Measurements from ENCODE around the gene INTS6. TPM values are rescaled to one million over a fixed set of nuclear protein-coding genes. Genes with fewer than 3 reads are reported as not detected.

The INTS6 gene
- total and polyA plus RNA-seq, 2 of the 4 experiments (the other 2 are of a cell fraction) = 12.9 to 42.3 TPM

DNA sequence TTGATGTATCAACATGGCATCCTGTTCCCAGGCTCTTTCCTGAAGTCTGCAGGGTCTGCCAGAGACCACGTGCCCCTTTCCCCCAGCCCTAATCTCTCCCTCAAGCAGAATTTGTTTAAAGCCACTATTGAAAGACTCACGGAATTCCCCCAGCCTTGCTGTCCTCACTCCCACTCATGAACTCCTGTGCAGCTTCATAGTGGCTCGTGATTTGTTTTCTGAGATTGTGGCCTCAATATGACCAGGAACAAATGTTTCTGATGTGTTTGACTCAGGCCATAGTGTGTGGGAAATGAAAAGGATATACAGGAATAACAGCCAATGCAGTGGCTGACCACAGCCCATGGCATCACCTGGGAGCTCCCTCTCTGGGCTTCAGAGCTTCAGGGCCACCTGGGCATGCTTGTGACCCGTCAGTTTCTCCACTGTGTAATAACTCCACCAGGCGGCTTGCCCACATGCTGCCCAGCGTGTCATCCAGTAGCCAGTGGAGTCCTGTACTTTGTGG lies 121.4 kb downstream of the INTS6 start:
- WGBS, 2 experiments (ENCODE audit: extremely low coverage in 2 of 2, insufficient read length in 1 of 2) = no CpG with 5 or more reads among the region's 6 CpGs
- intact Hi-C loops (cut with micrococcal nuclease) (no loop called here), dilution Hi-C loops (cut with HindIII; ENCODE audit: low sequenced_read_pairs, unreplicated experiment) (no loop called here), in situ Hi-C loops (cut with MboI; ENCODE audit: low sequenced_read_pairs) (no loop called here)
- POLR2A ChIA-PET (ENCODE audit: unreplicated experiment) = no interaction called here
- Histone ChIP-seq H2BK120ac (ENCODE audit: low read depth, low read length) (no peak overlapping the region), H3K14ac (replicated peaks; ENCODE audit: low read depth, low read length) (no peak overlapping the region), H3K9me1 (ENCODE audit: insufficient read depth, low read length) (no peaks in the 10 kb centered on the region), H4K91ac (ENCODE audit: insufficient read depth, low read depth, low read length) (no peak overlapping the region), H3K4me1 (ENCODE audit: control insufficient read depth, insufficient read depth, low read length) (no peaks in the 10 kb centered on the region), H3K23ac (ENCODE audit: low read depth, low read length) (no peak overlapping the region), H3K9me3 (ENCODE audit: control insufficient read depth, insufficient read depth, low read length) (no peaks in the 10 kb centered on the region), H3K4me3 (ENCODE audit: insufficient read depth, low read depth, low read length) (no peak overlapping the region), H3K9ac (ENCODE audit: low read depth, low read length) (no peak overlapping the region), H2AK5ac (ENCODE audit: low read depth, low read length) (no peak overlapping the region), H3K4ac (ENCODE audit: low read depth, low read length) (no peak overlapping the region), H3K56ac (ENCODE audit: extremely low read depth, insufficient read depth, low read length) (no peak overlapping the region), H3K27me3 (ENCODE audit: control insufficient read depth, insufficient read depth, low read length) (peaks cover 1% of the 10 kb centered on the region; the same call in 1 of the 2 replicates), H4K8ac (ENCODE audit: low read depth in 2 of 2, low read length in 2 of 2) (no peak overlapping the region), H4K5ac (ENCODE audit: low read depth, low read length) (no peak overlapping the region), H2AK9ac (replicated peaks; ENCODE audit: low read depth, low read length, poor library complexity) (no peak overlapping the region), H2BK15ac (ENCODE audit: low read depth, low read length) (no peak overlapping the region), H2AFZ (replicated peaks; ENCODE audit: low read length, poor library complexity) (no peak overlapping the region), H4K20me1 (ENCODE audit: insufficient read depth, low read length) (no peaks in the 10 kb centered on the region), H3K27ac (ENCODE audit: insufficient read depth, low read length) (no peak overlapping the region), H2BK5ac (ENCODE audit: low read depth, low read length, poor library complexity, severe bottlenecking) (no peak overlapping the region), H3K4me2 (ENCODE audit: low read depth, low read length) (no peak overlapping the region), H2BK20ac (ENCODE audit: low read depth, low read length) (no peak overlapping the region), H3K36me3 (ENCODE audit: control insufficient read depth, insufficient read depth, low read length) (no peaks in the 10 kb centered on the region), H3K79me1 (ENCODE audit: low read depth in 1 of 2, low read length in 2 of 2) (no peaks in the 10 kb centered on the region), H3K18ac (ENCODE audit: low read depth, low read length) (no peak overlapping the region)
- BruUV-seq (replicated peaks) = no TSS peak
- TF ChIP-seq, protein P1, sequence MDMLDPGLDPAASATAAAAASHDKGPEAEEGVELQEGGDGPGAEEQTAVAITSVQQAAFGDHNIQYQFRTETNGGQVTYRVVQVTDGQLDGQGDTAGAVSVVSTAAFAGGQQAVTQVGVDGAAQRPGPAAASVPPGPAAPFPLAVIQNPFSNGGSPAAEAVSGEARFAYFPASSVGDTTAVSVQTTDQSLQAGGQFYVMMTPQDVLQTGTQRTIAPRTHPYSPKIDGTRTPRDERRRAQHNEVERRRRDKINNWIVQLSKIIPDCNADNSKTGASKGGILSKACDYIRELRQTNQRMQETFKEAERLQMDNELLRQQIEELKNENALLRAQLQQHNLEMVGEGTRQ (IDR thresholded peaks at IDR 0.05; ENCODE audit: low read depth, low read length) = no peak
- TF ChIP-seq NFE2L2 (IDR thresholded peaks at IDR 0.05; ENCODE audit: low read depth, low read length) (no peak), MAFK (IDR thresholded peaks at IDR 0.05; ENCODE audit: low read depth, low read length) (no peak), MXI1 (IDR thresholded peaks at IDR 0.05; ENCODE audit: borderline replicate concordance, low read depth, low read length) (no peak), BHLHE40 (IDR thresholded peaks at IDR 0.05; ENCODE audit: low read depth, low read length) (no peak), RFX5 (IDR thresholded peaks at IDR 0.05; ENCODE audit: low read depth, low read length) (no peak), CHD1 (IDR thresholded peaks at IDR 0.05; ENCODE audit: low read depth, low read length) (no peak)
- TF ChIP-seq, protein P2, sequence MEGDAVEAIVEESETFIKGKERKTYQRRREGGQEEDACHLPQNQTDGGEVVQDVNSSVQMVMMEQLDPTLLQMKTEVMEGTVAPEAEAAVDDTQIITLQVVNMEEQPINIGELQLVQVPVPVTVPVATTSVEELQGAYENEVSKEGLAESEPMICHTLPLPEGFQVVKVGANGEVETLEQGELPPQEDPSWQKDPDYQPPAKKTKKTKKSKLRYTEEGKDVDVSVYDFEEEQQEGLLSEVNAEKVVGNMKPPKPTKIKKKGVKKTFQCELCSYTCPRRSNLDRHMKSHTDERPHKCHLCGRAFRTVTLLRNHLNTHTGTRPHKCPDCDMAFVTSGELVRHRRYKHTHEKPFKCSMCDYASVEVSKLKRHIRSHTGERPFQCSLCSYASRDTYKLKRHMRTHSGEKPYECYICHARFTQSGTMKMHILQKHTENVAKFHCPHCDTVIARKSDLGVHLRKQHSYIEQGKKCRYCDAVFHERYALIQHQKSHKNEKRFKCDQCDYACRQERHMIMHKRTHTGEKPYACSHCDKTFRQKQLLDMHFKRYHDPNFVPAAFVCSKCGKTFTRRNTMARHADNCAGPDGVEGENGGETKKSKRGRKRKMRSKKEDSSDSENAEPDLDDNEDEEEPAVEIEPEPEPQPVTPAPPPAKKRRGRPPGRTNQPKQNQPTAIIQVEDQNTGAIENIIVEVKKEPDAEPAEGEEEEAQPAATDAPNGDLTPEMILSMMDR (conservative IDR thresholded peaks at IDR 0.05; ENCODE audit: low read depth, low read length) = no peak
- CTCF ChIA-PET = no interaction called here
- DNase-seq (no peak), ATAC-seq (ENCODE audit: low read depth) (no peak)
